Activated gamma-delta T cell treated with anti-CD3 and anti-CD28 coated beads, Interleukin-2, amount 50 U/mL, for 16 hours (primary cell): ENCODE measurements around the gene NETO2.
"Not testable (repeated sequence)": the region's sequence is repeated elsewhere in the genome, so short reads cannot be mapped to it uniquely, and the experiment has no call there.

Experiments
- DNase-seq: peaks from one replicate; pipeline ENCODE4 v3.0.0-alpha.2; 2020; ENCODE audit warnings: low read depth

Gene NETO2, protein sequence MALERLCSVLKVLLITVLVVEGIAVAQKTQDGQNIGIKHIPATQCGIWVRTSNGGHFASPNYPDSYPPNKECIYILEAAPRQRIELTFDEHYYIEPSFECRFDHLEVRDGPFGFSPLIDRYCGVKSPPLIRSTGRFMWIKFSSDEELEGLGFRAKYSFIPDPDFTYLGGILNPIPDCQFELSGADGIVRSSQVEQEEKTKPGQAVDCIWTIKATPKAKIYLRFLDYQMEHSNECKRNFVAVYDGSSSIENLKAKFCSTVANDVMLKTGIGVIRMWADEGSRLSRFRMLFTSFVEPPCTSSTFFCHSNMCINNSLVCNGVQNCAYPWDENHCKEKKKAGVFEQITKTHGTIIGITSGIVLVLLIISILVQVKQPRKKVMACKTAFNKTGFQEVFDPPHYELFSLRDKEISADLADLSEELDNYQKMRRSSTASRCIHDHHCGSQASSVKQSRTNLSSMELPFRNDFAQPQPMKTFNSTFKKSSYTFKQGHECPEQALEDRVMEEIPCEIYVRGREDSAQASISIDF

DNA sequence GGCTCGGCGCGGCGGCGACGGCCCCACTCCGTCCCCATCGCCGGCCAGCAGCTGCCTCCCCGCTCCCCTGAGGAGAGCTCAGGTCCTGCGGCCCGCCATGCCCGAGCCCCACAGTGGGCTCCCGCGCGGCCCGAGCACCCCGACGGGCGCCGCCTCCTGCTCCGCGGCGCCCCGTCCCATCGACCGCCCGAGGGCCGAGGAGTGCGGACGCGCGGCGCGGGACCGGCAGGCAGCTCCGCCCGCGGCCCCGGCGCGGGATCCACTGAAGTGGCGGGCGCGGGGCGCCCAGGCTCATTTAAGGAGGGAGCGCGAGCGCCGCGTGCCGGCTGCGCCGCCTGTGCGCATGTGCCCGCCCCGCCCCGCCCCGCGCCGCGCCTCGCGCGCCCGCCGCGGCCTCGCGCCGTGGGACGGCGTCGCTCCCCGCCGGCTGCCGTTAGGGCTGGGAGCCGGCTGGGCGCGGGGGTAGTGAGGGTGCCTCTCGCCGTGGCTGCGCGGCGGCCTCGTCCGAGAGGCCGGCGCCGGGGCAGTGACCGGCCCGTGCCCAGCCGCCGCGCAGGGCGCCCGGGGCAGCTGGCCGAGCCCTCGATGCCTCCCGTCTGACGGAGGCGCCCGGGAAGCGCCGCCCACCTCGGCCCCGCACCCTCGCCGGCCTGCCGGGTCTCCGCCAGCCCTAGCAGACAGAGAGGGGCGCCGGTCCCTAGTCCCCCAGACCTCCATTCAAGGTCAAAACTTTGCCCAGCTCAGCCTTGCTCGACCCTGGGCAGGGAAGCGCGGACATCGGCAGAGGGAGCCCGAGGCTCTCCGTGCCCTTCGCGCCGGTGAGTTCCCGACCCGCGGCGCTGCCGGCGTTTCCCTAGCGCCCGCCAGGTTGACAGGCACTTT is at the start of gene NETO2:
Gene NETO2, minus strand, starts transcription at position 269 of the 882 bp plus-strand sequence. CDS start 333 bp downstream, outside the sequence.
- peak; percentile 35 for DNase-seq

DNA sequence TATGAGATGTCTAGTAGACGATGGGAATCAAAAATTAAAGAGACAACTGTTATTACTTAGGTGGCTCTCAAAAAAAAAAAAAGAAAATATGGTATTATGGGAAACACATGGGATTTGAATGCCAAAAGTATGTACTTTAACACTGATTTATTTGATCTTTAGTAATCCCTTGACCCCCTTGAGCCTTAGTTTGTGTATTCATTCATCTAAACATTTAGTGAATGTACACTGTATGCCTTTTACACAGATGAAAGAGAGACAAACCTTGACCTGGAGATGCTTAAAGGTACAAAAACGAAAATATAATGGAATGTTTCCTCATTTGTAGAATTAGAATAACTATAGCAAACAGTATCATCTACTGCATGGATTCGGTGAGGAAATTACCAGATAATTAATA is 38.6 kb upstream of the NETO2 start:
- no peak for DNase-seq

DNA sequence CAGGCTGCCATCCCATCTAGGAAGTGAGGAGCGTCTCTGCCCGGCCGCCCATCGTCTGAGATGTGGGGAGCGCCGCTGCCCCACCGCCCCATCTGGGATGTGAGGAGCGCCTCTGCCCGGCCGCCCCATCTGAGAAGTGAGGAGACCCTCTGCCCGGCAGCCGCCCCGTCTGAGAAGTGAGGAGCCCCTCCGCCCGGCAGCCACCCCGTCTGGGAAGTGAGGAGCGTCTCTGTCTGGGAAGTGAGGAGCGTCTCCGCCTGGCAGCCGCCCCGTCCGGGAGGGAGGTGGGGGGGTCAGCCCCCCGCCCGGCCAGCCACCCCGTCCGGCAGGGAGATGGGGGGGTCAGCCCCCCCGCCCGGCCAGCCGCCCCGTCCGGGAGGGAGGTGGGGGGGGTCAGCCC is 37.3 kb upstream of the NETO2 start:
- DNase-seq: not testable (repeated sequence)

DNA sequence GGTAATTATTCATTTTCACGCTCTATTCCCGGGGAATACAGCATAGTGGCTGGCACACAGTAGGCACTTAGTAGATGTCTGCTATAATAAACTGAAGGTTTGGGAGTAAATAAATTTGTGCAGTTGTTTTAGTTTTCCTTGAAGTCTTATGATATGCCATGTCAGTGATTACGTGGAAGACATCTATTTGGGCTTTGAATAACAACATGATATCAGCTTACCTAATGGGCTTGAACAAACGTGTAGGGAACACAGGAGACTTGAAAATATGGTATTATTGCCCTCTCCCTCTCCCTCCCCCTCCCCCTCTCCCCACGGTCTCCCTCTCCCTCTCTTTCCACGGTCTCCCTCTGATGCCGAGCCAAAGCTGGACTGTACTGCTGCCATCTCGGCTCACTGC is 36.3 kb upstream of the NETO2 start:
- DNase-seq: no peak

- no peak for DNase-seq
Observed at GRCh38 chr16:47175152-47175551, 31.4 kb upstream of the NETO2 start.

- DNase-seq: no peak
Observed at GRCh38 chr16:47162670-47163420, 19.1 kb upstream of the NETO2 start.

DNA sequence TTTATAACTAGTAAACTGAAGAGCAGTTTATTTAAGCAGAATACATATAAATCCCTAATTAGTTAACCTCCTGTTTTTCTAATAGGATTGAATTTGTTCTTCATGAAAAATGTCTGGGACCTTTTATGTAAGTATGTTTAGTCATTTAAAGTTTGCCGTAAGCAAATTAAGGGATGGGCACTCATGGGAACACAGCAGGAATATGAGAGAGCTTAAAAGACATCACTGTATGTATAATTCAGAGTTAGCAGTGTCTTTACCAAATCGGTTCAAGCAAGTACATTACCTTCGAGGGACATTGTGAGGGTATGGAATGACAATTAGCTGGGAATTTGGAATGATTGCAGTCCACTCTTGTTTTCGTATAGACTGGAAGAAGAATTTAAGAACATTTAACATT is 17.7 kb upstream of the NETO2 start:
- no peak for DNase-seq

GRCh38 chr16:47160422-47160821 is 16.7 kb upstream of the NETO2 start:
- no peak for DNase-seq

GRCh38 chr16:47158992-47159391 is 15.2 kb upstream of the NETO2 start:
- no peak for DNase-seq

DNA sequence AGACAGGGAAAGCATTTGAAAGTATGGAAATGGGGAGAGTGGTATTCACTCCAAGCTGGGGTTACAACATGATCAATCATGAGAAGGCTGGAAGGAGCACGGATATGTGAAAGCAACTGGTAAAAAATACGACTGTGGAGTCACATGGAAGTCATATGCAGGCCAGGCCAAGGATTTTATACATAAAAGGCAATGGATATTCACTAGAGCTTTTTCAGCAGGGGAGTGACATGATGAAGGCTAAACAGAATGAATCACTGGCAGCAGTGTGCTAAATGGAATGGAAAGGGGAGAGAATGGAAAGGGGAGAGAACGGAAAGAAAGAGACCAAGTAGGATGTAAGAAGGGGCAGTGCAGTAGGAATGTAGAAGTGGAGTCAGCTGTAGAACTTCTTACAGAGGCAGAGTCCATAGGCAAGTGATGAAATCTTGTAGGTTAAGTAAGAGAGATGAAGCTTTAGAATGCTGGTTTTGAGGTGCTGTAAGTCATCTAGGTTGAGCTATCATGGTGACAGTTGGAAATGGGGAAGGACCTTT is 13.0 kb upstream of the NETO2 start:
- DNase-seq: no peak

DNA sequence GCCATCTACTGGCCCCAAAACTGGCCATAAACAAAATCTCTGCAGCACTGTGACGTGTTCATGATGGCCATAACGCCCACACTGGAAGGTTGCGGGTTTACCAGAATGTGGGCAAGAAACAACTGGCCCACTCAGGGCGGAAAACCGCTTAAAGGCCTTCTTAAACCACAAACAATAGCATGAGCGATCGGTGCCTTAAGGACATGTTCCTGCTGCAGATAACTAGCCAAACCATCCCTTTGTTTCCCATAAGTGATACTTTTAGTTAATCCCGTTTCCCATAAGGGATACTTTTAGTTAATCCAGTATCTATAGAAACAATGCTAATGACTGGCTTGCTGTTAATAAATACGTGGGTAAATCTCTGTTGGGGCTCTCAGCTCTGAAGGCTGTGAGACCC is 8.8 kb upstream of the NETO2 start:
- DNase-seq: not testable (repeated sequence)

DNA sequence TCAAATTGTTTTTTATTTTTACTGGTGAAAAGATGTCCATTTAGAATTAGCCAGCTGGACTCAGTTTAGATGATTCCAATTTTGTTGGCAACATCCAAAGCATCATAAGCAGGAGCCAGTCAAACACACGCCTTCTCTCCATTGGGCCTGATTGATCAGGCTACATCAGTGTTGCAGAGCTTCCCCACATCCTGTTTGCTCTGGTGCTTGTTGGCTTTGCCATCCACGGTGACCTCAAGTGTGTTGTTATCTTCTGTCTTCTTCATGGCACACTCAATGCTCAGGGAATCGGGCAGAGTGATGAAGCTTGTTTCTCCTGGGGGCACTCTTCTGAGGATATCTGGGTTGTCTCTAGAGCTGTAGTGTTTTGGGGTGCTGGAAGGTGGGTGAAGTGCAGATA is 6.3 kb upstream of the NETO2 start:
- DNase-seq: no peak

DNA sequence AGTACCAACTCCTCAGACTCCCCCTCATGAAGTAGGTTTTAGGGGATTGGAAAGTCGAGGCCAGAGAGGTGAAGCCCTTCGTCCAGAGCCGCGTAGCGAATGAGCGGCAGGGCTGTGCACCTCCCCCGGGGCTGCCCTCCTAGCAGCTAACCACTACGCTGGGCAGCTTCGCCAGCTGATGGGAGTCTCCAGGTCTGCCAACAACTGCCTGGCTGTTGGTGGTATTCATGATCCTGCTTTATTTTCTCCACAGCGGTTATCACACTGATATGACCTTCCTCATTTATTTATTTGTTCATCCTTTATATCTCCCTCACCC is 773 bp upstream of the NETO2 start:
- DNase-seq: no peak

DNA sequence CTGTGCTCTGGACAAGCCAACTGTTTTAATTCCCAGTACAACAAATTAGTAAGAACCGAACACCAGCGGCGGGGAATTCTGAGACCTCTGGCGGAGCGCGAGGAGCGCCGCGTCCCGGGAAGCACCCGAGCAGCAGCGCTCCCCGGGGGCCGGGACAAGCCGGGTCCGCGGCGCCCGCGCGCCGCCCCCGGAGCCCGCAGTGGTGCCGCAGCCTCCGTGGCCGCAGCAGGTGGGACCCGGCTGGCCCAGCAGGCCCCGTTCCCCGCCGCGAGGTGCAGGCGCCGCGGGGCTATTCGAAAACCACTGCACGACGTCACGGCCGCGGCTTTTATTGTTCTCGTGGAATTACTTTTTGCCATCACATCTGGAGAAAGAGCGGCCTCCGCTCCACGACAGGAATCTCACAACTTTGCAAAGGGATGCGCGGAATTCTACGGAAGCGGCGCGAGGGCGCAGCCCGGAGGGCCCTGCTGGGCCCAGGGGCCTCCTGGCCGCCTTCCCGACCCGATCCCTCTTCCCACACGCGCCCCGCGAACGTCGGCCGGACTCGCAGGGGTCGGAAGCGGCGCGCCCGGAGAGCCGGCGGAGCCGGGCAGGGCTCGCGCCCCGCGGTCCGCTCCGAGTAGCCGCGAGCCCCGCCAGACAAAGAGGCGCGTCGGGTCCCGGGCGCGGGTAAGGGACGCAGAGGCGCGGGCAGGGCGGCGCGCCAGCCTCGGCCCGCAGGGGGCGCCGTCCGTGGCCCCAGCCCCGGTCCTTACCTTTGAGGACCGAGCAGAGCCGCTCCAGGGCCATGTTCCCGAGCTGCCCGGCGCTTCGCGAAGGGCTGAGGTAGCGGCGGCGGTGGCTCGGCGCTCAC is 696 bp downstream of the NETO2 start:
- DNase-seq: peak; percentile 37

- DNase-seq: no peak
Observed at GRCh38 chr16:47142486-47142820, 1.3 kb downstream of the NETO2 start.

DNA sequence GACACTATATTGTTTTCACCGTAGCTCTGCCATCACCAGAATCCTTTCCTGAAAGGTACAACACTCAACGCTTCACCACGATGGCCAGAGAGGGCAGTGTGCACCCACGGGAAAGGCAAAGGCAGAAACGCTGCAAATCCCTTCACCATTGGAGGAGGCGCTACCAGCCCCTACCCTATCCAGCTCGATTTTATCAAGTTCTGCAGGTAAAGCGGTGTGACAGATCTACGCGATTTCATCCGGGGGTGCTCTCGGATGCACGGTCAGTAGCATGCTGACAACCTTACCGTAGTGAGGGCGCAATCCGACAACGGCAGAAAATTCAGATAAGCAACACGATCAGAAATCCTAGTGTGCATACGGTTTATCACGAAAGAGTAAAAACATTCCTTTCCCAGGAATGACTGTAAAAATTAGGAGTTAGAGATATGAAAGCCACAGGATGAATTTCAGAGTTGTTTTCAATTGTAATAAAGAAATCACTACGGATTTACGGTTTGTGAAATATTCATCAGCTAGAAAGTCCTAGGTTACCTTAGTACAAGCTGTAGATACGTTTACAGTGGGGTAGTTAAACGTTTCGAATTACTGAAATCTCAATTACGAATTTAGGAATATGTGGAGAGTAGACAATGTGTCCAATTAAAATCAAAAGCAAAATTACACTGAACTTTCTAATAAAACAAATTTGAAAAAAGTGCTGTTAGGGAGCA is 1.8 kb downstream of the NETO2 start:
- DNase-seq: peak; percentile 67

GRCh38 chr16:47140686-47141085 is 3.1 kb downstream of the NETO2 start:
- DNase-seq: no peak

DNA sequence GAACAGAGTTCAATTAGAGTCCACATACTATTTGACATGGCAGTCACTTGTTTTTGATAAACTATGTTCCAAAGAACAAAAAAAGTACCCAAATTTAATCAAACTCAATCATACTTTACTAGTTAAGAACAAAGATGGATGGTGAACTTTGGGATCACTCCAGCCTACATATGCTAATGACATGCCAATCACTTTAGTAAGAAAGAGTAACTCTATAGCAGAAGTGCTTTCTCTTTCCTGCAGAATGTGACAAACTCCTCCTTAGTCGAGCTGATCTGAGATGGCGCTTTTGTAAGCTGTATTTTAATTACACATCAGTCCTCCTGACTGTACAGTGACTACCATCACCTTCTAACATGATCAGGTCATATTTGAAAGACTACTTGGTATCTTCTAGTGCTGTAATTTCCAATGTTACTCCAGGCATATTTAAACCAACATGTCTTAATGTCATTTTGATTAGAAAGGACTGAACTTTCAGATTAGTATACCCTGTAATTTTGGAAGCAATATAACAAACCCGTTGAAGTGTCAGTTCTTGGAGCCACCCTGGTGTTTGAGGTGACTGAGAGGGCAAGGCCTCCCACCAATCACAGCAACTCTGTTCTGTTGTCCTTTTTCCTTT is 4.1 kb downstream of the NETO2 start:
- no peak for DNase-seq

GRCh38 chr16:47137925-47138324 is 5.8 kb downstream of the NETO2 start:
- not testable (repeated sequence) for DNase-seq
